ENCODE measurements around the gene ASB18.

- TF ChIP-seq, protein P1, sequence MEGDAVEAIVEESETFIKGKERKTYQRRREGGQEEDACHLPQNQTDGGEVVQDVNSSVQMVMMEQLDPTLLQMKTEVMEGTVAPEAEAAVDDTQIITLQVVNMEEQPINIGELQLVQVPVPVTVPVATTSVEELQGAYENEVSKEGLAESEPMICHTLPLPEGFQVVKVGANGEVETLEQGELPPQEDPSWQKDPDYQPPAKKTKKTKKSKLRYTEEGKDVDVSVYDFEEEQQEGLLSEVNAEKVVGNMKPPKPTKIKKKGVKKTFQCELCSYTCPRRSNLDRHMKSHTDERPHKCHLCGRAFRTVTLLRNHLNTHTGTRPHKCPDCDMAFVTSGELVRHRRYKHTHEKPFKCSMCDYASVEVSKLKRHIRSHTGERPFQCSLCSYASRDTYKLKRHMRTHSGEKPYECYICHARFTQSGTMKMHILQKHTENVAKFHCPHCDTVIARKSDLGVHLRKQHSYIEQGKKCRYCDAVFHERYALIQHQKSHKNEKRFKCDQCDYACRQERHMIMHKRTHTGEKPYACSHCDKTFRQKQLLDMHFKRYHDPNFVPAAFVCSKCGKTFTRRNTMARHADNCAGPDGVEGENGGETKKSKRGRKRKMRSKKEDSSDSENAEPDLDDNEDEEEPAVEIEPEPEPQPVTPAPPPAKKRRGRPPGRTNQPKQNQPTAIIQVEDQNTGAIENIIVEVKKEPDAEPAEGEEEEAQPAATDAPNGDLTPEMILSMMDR (IDR thresholded peaks at IDR 0.05), result no peak
- TF ChIP-seq POLR2A (IDR thresholded peaks at IDR 0.05) (no peak), POLR2AphosphoS5 (IDR thresholded peaks at IDR 0.05) (no peak)
Measured at GRCh38 chr2:236250286-236250685, 13.9 kb downstream of the ASB18 start.

Measured in stomach (tissue), 4 donors.